ENCODE data around the gene HNRNPF. TPM values are rescaled to one million over a fixed set of nuclear protein-coding genes. Genes with fewer than 3 reads are reported as not detected.

Gene HNRNPF
- total and polyA plus RNA-seq, 2 of the 4 experiments (the other 2 are of a cell fraction), result 169 to 207 TPM

GRCh38 chr10:43350156-43350555 is 58.8 kb downstream of the HNRNPF start:
- H3K4me1 ChIP-seq (ENCODE audit: control insufficient read depth, insufficient read depth, low read length), result no peaks in the 10 kb centered on the region
- 58% methylated on average over 2 of the region's 7 CpGs; no CpG with 5 or more reads in 1 of the 2 experiments for WGBS, 2 experiments (ENCODE audit: extremely low coverage in 2 of 2, insufficient read length in 1 of 2)
- H3K56ac ChIP-seq (ENCODE audit: extremely low read depth, insufficient read depth, low read length), result no peak overlapping the region
- H3K23ac ChIP-seq (ENCODE audit: low read depth, low read length), result no peak overlapping the region
- no peaks in the 10 kb centered on the region for H3K36me3 ChIP-seq (ENCODE audit: control insufficient read depth, insufficient read depth, low read length)
- H2BK5ac ChIP-seq (ENCODE audit: low read depth, low read length, poor library complexity, severe bottlenecking), result no peak overlapping the region
- TF ChIP-seq USF2 (IDR thresholded peaks at IDR 0.05; ENCODE audit: low read depth, low read length) (no peak), CTCF (conservative IDR thresholded peaks at IDR 0.05; ENCODE audit: low read depth, low read length) (no peak), CHD1 (IDR thresholded peaks at IDR 0.05; ENCODE audit: low read depth, low read length) (no peak), BHLHE40 (IDR thresholded peaks at IDR 0.05; ENCODE audit: low read depth, low read length) (no peak), ELK1 (IDR thresholded peaks at IDR 0.05; ENCODE audit: borderline replicate concordance, low read depth, low read length) (no peak), RCOR1 (IDR thresholded peaks at IDR 0.05; ENCODE audit: insufficient replicate concordance, low read length) (no peak), CEBPB (IDR thresholded peaks at IDR 0.05; ENCODE audit: low read depth, low read length) (no peak), NFE2L2 (IDR thresholded peaks at IDR 0.05; ENCODE audit: low read depth, low read length) (no peak), RAD21 (IDR thresholded peaks at IDR 0.05; ENCODE audit: low read length) (no peak), POLR2A (IDR thresholded peaks at IDR 0.05; ENCODE audit: low read depth, low read length) (no peak), MAZ (IDR thresholded peaks at IDR 0.05; ENCODE audit: borderline replicate concordance, low read depth, low read length) (no peak), MAFK (IDR thresholded peaks at IDR 0.05; ENCODE audit: low read depth, low read length) (no peak), SMC3 (IDR thresholded peaks at IDR 0.05; ENCODE audit: low read depth, low read length) (no peak), FOS (IDR thresholded peaks at IDR 0.05; ENCODE audit: low read depth, low read length) (no peak), RFX5 (IDR thresholded peaks at IDR 0.05; ENCODE audit: low read depth, low read length) (no peak), MXI1 (IDR thresholded peaks at IDR 0.05; ENCODE audit: borderline replicate concordance, low read depth, low read length) (no peak)
- ChIA-PET POLR2A (ENCODE audit: unreplicated experiment) (no interaction called here), CTCF (no interaction called here)
- H2BK15ac ChIP-seq (ENCODE audit: low read depth, low read length), result no peak overlapping the region
- no peak overlapping the region for H3K18ac ChIP-seq (ENCODE audit: low read depth, low read length)
- ATAC-seq (ENCODE audit: low read depth) (no peak), DNase-seq (no peak)
- no TSS peak for BruUV-seq (replicated peaks)
- no peak overlapping the region for H4K5ac ChIP-seq (ENCODE audit: low read depth, low read length)
- peak overlapping the region; percentile 72 for H2AK9ac ChIP-seq (replicated peaks; ENCODE audit: low read depth, low read length, poor library complexity)
- no peak overlapping the region for H3K14ac ChIP-seq (replicated peaks; ENCODE audit: low read depth, low read length)
- no peak overlapping the region for H3K4ac ChIP-seq (ENCODE audit: low read depth, low read length)
- no peak overlapping the region for H3K9ac ChIP-seq (ENCODE audit: low read depth, low read length)
- H4K20me1 ChIP-seq (ENCODE audit: insufficient read depth, low read length), result no peaks in the 10 kb centered on the region
- no peak overlapping the region for H2AK5ac ChIP-seq (ENCODE audit: low read depth, low read length)
- no peak overlapping the region for H4K8ac ChIP-seq (ENCODE audit: low read depth in 2 of 2, low read length in 2 of 2)
- no peak overlapping the region for H3K27ac ChIP-seq (ENCODE audit: insufficient read depth, low read length)
- H3K4me2 ChIP-seq (ENCODE audit: low read depth, low read length), result no peak overlapping the region
- H2AFZ ChIP-seq (replicated peaks; ENCODE audit: low read length, poor library complexity), result no peak overlapping the region
- H4K91ac ChIP-seq (ENCODE audit: insufficient read depth, low read depth, low read length), result no peak overlapping the region
- H2BK120ac ChIP-seq (ENCODE audit: low read depth, low read length), result no peak overlapping the region
- no peaks in the 10 kb centered on the region for H3K9me1 ChIP-seq (ENCODE audit: insufficient read depth, low read length)
- intact Hi-C loops (cut with micrococcal nuclease) (no loop called here), in situ Hi-C loops (cut with MboI; ENCODE audit: low sequenced_read_pairs) (no loop called here), dilution Hi-C loops (cut with HindIII; ENCODE audit: low sequenced_read_pairs, unreplicated experiment) (no loop called here)
- no peaks in the 10 kb centered on the region for H3K9me3 ChIP-seq (ENCODE audit: control insufficient read depth, insufficient read depth, low read length)
- H3K79me1 ChIP-seq (ENCODE audit: low read depth in 1 of 2, low read length in 2 of 2), result no peaks in the 10 kb centered on the region
- no peak overlapping the region for H2BK20ac ChIP-seq (ENCODE audit: low read depth, low read length)
- H3K4me3 ChIP-seq (ENCODE audit: insufficient read depth, low read depth, low read length), result no peak overlapping the region
- peaks cover 16% of the 10 kb centered on the region for H3K27me3 ChIP-seq (ENCODE audit: control insufficient read depth, insufficient read depth, low read length)
